Measurements from ENCODE around the gene ITGB1BP1.

ITGB1BP1 gene

DNA sequence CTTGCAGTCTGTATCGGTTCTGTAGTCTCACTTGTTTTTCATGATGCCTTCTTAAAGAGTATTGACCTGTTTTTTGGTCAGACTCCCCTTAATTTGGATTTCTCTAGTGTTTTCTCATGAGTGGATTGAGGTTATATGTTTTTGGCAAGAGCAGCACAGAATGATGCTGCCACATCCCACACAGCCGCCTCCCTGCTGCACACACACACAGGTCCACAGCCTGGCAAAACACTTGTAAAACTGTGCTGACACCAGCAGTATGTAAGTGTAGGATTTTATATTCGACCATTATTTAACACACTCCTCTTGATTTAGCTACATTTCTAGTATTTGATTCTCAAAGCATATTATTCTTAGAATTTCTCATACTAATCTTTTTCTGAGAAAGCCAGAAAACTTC is 68.1 kb downstream of the ITGB1BP1 start:
- Histone ChIP-seq H3K9me3 (ENCODE audit: low read length) (no peaks in the 10 kb centered on the region), H3K4me3 (ENCODE audit: low read depth, low read length, poor library complexity, severe bottlenecking) (no peak overlapping the region), H3K9me2 (ENCODE audit: low read depth, low read length) (no peaks in the 10 kb centered on the region), H3F3A (ENCODE audit: insufficient read depth, low read length) (no peaks in the 10 kb centered on the region), H2AFZ (ENCODE audit: low read length) (no peak overlapping the region), H3K4me1 (ENCODE audit: insufficient read depth, low read length, severe bottlenecking) (no peaks in the 10 kb centered on the region), H3K27ac (ENCODE audit: low read depth, low read length, poor library complexity, severe bottlenecking) (no peak overlapping the region), H4K20me1 (ENCODE audit: insufficient read depth, low read length) (no peaks in the 10 kb centered on the region), H3K4me2 (ENCODE audit: low read length) (no peak overlapping the region), H3K27me3 (ENCODE audit: insufficient read depth, low read length) (no peaks in the 10 kb centered on the region), H3K9ac (ENCODE audit: low read length) (no peak overlapping the region), H3K36me3 (ENCODE audit: insufficient read depth, low read length) (no peaks in the 10 kb centered on the region), H3K79me2 (ENCODE audit: insufficient read depth, low read length) (no peaks in the 10 kb centered on the region)
- TF ChIP-seq, protein P1, sequence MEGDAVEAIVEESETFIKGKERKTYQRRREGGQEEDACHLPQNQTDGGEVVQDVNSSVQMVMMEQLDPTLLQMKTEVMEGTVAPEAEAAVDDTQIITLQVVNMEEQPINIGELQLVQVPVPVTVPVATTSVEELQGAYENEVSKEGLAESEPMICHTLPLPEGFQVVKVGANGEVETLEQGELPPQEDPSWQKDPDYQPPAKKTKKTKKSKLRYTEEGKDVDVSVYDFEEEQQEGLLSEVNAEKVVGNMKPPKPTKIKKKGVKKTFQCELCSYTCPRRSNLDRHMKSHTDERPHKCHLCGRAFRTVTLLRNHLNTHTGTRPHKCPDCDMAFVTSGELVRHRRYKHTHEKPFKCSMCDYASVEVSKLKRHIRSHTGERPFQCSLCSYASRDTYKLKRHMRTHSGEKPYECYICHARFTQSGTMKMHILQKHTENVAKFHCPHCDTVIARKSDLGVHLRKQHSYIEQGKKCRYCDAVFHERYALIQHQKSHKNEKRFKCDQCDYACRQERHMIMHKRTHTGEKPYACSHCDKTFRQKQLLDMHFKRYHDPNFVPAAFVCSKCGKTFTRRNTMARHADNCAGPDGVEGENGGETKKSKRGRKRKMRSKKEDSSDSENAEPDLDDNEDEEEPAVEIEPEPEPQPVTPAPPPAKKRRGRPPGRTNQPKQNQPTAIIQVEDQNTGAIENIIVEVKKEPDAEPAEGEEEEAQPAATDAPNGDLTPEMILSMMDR (IDR thresholded peaks at IDR 0.05; ENCODE audit: low read length), result no peak
- no peak for TF ChIP-seq EZH2 (IDR thresholded peaks at IDR 0.05; ENCODE audit: borderline replicate concordance, low read length)

DNA sequence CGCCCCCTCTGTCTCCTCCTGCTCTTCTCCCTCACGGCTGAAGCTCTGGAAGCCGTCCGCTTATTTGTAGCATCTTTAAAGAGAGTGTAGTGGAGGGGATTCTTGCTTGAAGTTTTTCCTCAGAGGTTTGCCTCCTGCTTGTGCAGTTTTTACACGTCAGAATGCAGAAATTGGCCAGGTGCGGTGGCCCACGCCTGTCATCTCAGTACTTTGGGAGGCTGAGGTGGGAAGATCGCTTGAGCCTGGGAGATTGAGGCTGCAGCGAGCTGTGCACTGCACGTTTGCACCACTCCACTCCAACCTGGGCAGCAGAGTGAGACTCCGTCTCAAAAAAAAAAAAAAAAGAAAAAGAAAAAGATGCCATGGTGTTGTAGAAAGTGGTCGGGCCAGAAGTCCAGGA is 69.0 kb downstream of the ITGB1BP1 start:
- Histone ChIP-seq H3K9me3 (ENCODE audit: low read length) (no peaks in the 10 kb centered on the region), H3K4me3 (ENCODE audit: low read depth, low read length, poor library complexity, severe bottlenecking) (no peak overlapping the region), H3K79me2 (ENCODE audit: insufficient read depth, low read length) (no peaks in the 10 kb centered on the region), H3K9ac (ENCODE audit: low read length) (no peak overlapping the region), H3F3A (ENCODE audit: insufficient read depth, low read length) (no peaks in the 10 kb centered on the region), H3K9me2 (ENCODE audit: low read depth, low read length) (no peaks in the 10 kb centered on the region), H3K4me1 (ENCODE audit: insufficient read depth, low read length, severe bottlenecking) (no peaks in the 10 kb centered on the region), H2AFZ (ENCODE audit: low read length) (no peak overlapping the region), H4K20me1 (ENCODE audit: insufficient read depth, low read length) (no peaks in the 10 kb centered on the region), H3K27ac (ENCODE audit: low read depth, low read length, poor library complexity, severe bottlenecking) (no peak overlapping the region), H3K36me3 (ENCODE audit: insufficient read depth, low read length) (no peaks in the 10 kb centered on the region), H3K4me2 (ENCODE audit: low read length) (no peak overlapping the region), H3K27me3 (ENCODE audit: insufficient read depth, low read length) (no peaks in the 10 kb centered on the region)
- TF ChIP-seq, protein P1 (IDR thresholded peaks at IDR 0.05; ENCODE audit: low read length), result no peak
- no peak for TF ChIP-seq EZH2 (IDR thresholded peaks at IDR 0.05; ENCODE audit: borderline replicate concordance, low read length)

Data from OCI-LY1 (cell line).